Endothelial cell of umbilical vein (primary cell): ENCODE measurements around the gene FOCAD. TPM values are rescaled to one million over a fixed set of nuclear protein-coding genes. Genes with fewer than 3 reads are reported as not detected.

Experiments used
- BruUV-seq: library from RNA; stranded (reverse); fragments of 400-500 nt; replicated peaks from 2 replicates; lab custom pipeline; 2021; lab: Mats Ljungman, UMichigan
- CTCF ChIA-PET: fragments of 300-600, 350-600 bp; sonication (Branson Sonifier 250); formaldehyde crosslinking; loops from one replicate; lab custom pipeline; 2021; ENCODE audit warnings: antibody characterized with exemption, inconsistent platforms; lab: Charles Lee
- POLR2A ChIA-PET: fragments of 300-600, 350-600 bp; sonication (Branson Sonifier 250); formaldehyde crosslinking; loops from one replicate; lab custom pipeline; 2021; ENCODE audit warnings: antibody characterized with exemption, inconsistent platforms; lab: Charles Lee
- DNase-seq: peaks from one replicate; pipeline ENCODE4 v3.0.0-alpha.2; 2011; ENCODE audit warnings: low read depth, low spot score
- FAIRE-seq: peaks from 2 replicates; lab custom pipeline; 2011; peaks lifted over from hg19 to GRCh38; lab: Jason Lieb, UNC
- H2AFZ ChIP-seq: 2 replicates; pipeline ENCODE4 v1.6.0; 2012; ENCODE audit warnings: low read depth, low read length, control low read depth, inconsistent platforms
- H3K27ac ChIP-seq: 2 replicates; pipeline ENCODE4 v1.5.1; 2011; ENCODE audit warnings: low read depth, mild to moderate bottlenecking, control low read depth, low read length, moderate library complexity; ENCODE audit not compliant: insufficient read depth
- H3K27me3 ChIP-seq, 2 experiments: 2 replicates each; pipeline versions ENCODE4 v1.6.0 to v1.6.1; 2011; ENCODE audit warnings: low read length in 2 of 2, mixed read lengths in 1 of 2; ENCODE audit not compliant: control insufficient read depth in 2 of 2, insufficient read depth in 2 of 2
- H3K36me3 ChIP-seq, 2 experiments: 2 replicates in 1 of 2; 3 replicates in 1 of 2; pipeline ENCODE4 v1.5.1; 2011; ENCODE audit warnings: low read length in 2 of 2, mild to moderate bottlenecking in 1 of 2, moderate library complexity in 1 of 2; ENCODE audit not compliant: control insufficient read depth in 2 of 2, insufficient read depth in 2 of 2; ENCODE audit errors: extremely low read depth in 1 of 2
- H3K4me1 ChIP-seq: 3 replicates; pipeline ENCODE4 v1.5.1; 2011; ENCODE audit warnings: mild to moderate bottlenecking, low read length; ENCODE audit not compliant: control insufficient read depth, insufficient read depth; ENCODE audit errors: extremely low read depth
- H3K4me2 ChIP-seq: 2 replicates; pipeline ENCODE4 v1.6.1; 2011; ENCODE audit warnings: low read length, control low read depth, mixed read lengths; ENCODE audit not compliant: insufficient read depth
- H3K4me3 ChIP-seq, 3 experiments: fragments of 200-600 bp in 1 of 3; sonication (generic), shearing (Covaris generic) in 1 of 3; replicated peaks in 1 of 3; 2 replicates each; pipeline ENCODE4 v1.5.1; 2011 to 2016; ENCODE audit warnings: control low read depth in 3 of 3, low read length in 3 of 3, mild to moderate bottlenecking in 2 of 3, inconsistent platforms in 1 of 3, low read depth in 1 of 3, moderate library complexity in 1 of 3; ENCODE audit not compliant: insufficient read depth in 1 of 3
- H3K79me2 ChIP-seq: 2 replicates; pipeline ENCODE4 v1.6.0; 2012; ENCODE audit warnings: low read length, inconsistent platforms; ENCODE audit not compliant: control insufficient read depth, insufficient read depth
- H3K9ac ChIP-seq: replicated peaks from 2 replicates; pipeline ENCODE3; 2011; ENCODE audit warnings: low read length, control low read depth; ENCODE audit not compliant: insufficient read depth; ENCODE audit errors: extremely low read depth
- H3K9me1 ChIP-seq: replicated peaks from 3 replicates; pipeline ENCODE4 v1.6.0; 2011; ENCODE audit warnings: mild to moderate bottlenecking, low read length; ENCODE audit not compliant: control insufficient read depth, insufficient read depth; ENCODE audit errors: extremely low read depth
- H3K9me3 ChIP-seq: replicated peaks from 2 replicates; pipeline ENCODE4 v1.5.1; 2012; ENCODE audit warnings: low read length, inconsistent platforms; ENCODE audit not compliant: control insufficient read depth, insufficient read depth
- H4K20me1 ChIP-seq: replicated peaks from 2 replicates; pipeline ENCODE3; 2011; ENCODE audit warnings: mild to moderate bottlenecking, low read length; ENCODE audit not compliant: control insufficient read depth, insufficient read depth; ENCODE audit errors: extremely low read depth
- EZH2 ChIP-seq: IDR thresholded peaks from 2 replicates; pipeline ENCODE4 v1.6.1; 2012; ENCODE audit warnings: borderline replicate concordance, low read depth, mild to moderate bottlenecking, moderate library complexity, low read length, inconsistent platforms; ENCODE audit not compliant: severe bottlenecking
- FOS ChIP-seq: IDR thresholded peaks from 2 replicates; pipeline ENCODE4 v1.6.1; 2011; ENCODE audit warnings: mild to moderate bottlenecking, low read length, moderate library complexity, borderline replicate concordance; ENCODE audit not compliant: insufficient read depth
- GATA2 ChIP-seq: IDR thresholded peaks from 2 replicates; pipeline ENCODE4 v1.7.0; 2011; ENCODE audit warnings: low read depth, mild to moderate bottlenecking, moderate library complexity, mixed read lengths, low read length; ENCODE audit not compliant: insufficient read length, insufficient read depth
- JUN ChIP-seq: IDR thresholded peaks from 2 replicates; pipeline ENCODE4 v1.6.1; 2011; ENCODE audit warnings: borderline replicate concordance, low read depth; ENCODE audit not compliant: insufficient read length, insufficient read depth
- MYC ChIP-seq: IDR thresholded peaks from one replicate; pipeline ENCODE4 v1.6.1; 2011; ENCODE audit warnings: mild to moderate bottlenecking, low read depth, low read length
- POLR2A ChIP-seq: IDR thresholded peaks from 2 replicates; pipeline ENCODE4 v1.6.1; 2012; ENCODE audit warnings: low read depth, mild to moderate bottlenecking, control low read depth, low read length
- POLR2AphosphoS5 ChIP-seq: IDR thresholded peaks from 2 replicates; pipeline ENCODE4 v1.6.1; 2012; ENCODE audit warnings: low read depth, mild to moderate bottlenecking, control low read depth, low read length, moderate library complexity; ENCODE audit not compliant: insufficient read depth
- dilution Hi-C: fragments of 300-500 bp; cut with MboI; formaldehyde crosslinking; loops from one replicate; pipeline ENCODE4 v1.15.0; 2019; ENCODE audit warnings: low sequenced_read_pairs; ENCODE audit not compliant: extremely low pct_ligation_motif_present
- intact Hi-C: fragments of 100-400 bp; cut with micrococcal nuclease; formaldehyde crosslinking; loops from one replicate; pipeline ENCODE4 v1.10.0; 2022
- polyA plus RNA-seq, 4 experiments: library from polyadenylated mRNA; depleted of rRNA in 3 of 4; stranded (reverse) in 3 of 4; unstranded in 1 of 4; fragments of >200 nt; gene quantifications; 2 replicates each; pipeline versions ENCODE4 v1.2.1 to v1.2.3, GENCODE V29; 2011 to 2012; ENCODE audit warnings: missing spikeins in 1 of 4
- total RNA-seq: library from RNA; stranded (reverse); gene quantifications from 2 replicates; pipeline ENCODE4 v1.2.3, GENCODE V29; 2021
- TF ChIP-seq, protein P1 (sequence below), 2 donors: IDR thresholded peaks; 1 replicate in 1 of 2; 2 replicates in 1 of 2; pipeline ENCODE4 v1.5.1; 2011; ENCODE audit warnings: low read length in 2 of 2, mild to moderate bottlenecking in 2 of 2, moderate library complexity in 2 of 2, control low read depth in 1 of 2, inconsistent platforms in 1 of 2, low read depth in 1 of 2; ENCODE audit not compliant: insufficient read depth in 1 of 2; ENCODE audit errors: extremely low read depth in 1 of 2
- TF ChIP-seq, protein P2 (sequence below): IDR thresholded peaks from 2 replicates; pipeline ENCODE4 v1.6.1; 2011; ENCODE audit not compliant: insufficient read depth, insufficient read length

FOCAD gene
- total and polyA plus RNA-seq, 2 donors (not counting 3 experiments of a cell fraction or from before 2014, with no cell fraction given): 26.7 to 66.9 TPM

DNA sequence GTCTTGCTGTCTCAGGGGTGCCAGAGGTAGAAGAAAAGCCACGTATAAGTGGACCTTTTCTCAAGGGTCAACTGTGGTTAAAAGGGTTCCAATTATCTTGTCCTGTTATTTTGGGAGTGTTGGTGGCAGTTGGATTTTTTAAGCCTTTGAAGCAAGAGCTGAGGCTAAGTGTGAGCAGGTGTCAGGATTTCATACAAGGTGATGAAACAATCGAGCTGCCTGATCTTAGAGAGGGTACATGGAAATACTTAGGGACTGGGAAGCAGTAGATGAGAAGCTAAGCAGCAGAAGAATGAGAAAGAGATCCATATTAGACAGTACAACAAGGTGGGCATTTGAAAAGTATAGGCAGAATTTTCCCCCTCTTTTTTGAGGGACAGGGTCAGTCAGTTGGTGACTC is 23.6 kb downstream of the FOCAD start:
- TF ChIP-seq JUN: no peak
- TF ChIP-seq, protein P1, sequence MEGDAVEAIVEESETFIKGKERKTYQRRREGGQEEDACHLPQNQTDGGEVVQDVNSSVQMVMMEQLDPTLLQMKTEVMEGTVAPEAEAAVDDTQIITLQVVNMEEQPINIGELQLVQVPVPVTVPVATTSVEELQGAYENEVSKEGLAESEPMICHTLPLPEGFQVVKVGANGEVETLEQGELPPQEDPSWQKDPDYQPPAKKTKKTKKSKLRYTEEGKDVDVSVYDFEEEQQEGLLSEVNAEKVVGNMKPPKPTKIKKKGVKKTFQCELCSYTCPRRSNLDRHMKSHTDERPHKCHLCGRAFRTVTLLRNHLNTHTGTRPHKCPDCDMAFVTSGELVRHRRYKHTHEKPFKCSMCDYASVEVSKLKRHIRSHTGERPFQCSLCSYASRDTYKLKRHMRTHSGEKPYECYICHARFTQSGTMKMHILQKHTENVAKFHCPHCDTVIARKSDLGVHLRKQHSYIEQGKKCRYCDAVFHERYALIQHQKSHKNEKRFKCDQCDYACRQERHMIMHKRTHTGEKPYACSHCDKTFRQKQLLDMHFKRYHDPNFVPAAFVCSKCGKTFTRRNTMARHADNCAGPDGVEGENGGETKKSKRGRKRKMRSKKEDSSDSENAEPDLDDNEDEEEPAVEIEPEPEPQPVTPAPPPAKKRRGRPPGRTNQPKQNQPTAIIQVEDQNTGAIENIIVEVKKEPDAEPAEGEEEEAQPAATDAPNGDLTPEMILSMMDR (IDR thresholded peaks at IDR 0.05; ENCODE audit: extremely low read depth in 1 of 2, insufficient read depth in 1 of 2, low read depth in 1 of 2, low read length in 2 of 2): no peak
- TF ChIP-seq POLR2A: no peak
- TF ChIP-seq POLR2AphosphoS5: no peak
- TF ChIP-seq GATA2: no peak
- TF ChIP-seq, protein P2, sequence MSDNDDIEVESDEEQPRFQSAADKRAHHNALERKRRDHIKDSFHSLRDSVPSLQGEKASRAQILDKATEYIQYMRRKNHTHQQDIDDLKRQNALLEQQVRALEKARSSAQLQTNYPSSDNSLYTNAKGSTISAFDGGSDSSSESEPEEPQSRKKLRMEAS: no peak
- TF ChIP-seq EZH2: no peak
- TF ChIP-seq FOS: no peak
- TF ChIP-seq MYC: no peak
- no peak overlapping the region for H3K27ac ChIP-seq
- DNase-seq (no peak), FAIRE-seq (no peak)
- intact Hi-C loops (no loop called here), dilution Hi-C loops (no loop called here)
- no peak overlapping the region for H3K4me2 ChIP-seq
- no peaks in the 10 kb centered on the region for H3K36me3 ChIP-seq
- H2AFZ ChIP-seq: no peak overlapping the region
- no peaks in the 10 kb centered on the region for H4K20me1 ChIP-seq
- H3K9me1 ChIP-seq: no peaks in the 10 kb centered on the region
- H3K4me3 ChIP-seq: no peak overlapping the region
- BruUV-seq: no TSS peak
- ChIA-PET POLR2A (no interaction called here), CTCF (interaction anchor here (0.8 to 1.3 kb wide), 3 partner anchors 24 to 172 kb away, joined by 3 read pairs; partner anchors contain the start of gene FOCAD)
- peaks cover 3% of the 10 kb centered on the region for H3K4me1 ChIP-seq
- peaks cover 31% of the 10 kb centered on the region for H3K79me2 ChIP-seq
- no peaks in the 10 kb centered on the region for H3K9me3 ChIP-seq
- no peaks in the 10 kb centered on the region for H3K27me3 ChIP-seq
- no peak overlapping the region for H3K9ac ChIP-seq
